ENCODE measurements around the gene GOLGA7B. TPM values are rescaled to one million over a fixed set of nuclear protein-coding genes. Genes with fewer than 3 reads are reported as not detected.

Gene GOLGA7B
- total RNA-seq, 2 donors from 2014 or later: 0.18 to 0.27 TPM

- peaks cover 5% of the 10 kb centered on the region for H3K4me1 ChIP-seq (ENCODE audit: control insufficient read depth, insufficient read depth, low read length)
- no peaks in the 10 kb centered on the region for H3K36me3 ChIP-seq (ENCODE audit: control insufficient read depth, insufficient read depth, low read length)
- TF ChIP-seq CTCF (conservative IDR thresholded peaks at IDR 0.05): no peak
- H3K4me1 Mint-ChIP-seq: peaks cover 16% of the 10 kb centered on the region
- H3K27me3 Mint-ChIP-seq (ENCODE audit: insufficient read depth): peaks cover 11% of the 10 kb centered on the region
- H3K9me3 Mint-ChIP-seq: no peaks in the 10 kb centered on the region
- DNase-seq: no peak
- no peak overlapping the region for H3K27ac Mint-ChIP-seq
- H3K36me3 Mint-ChIP-seq (ENCODE audit: low read depth): no peaks in the 10 kb centered on the region
- no peak overlapping the region for H3K27ac ChIP-seq (ENCODE audit: low read depth, low read length)
- no peak overlapping the region for H3K4me3 Mint-ChIP-seq
- H3K4me3 ChIP-seq (ENCODE audit: low read length): no peak overlapping the region
- 55 to 74% methylated on average over 2 to 5 of the region's 5 CpGs for WGBS, 2 experiments (ENCODE audit: insufficient coverage in 1 of 2, insufficient read length in 1 of 2)
- no peaks in the 10 kb centered on the region for H3K9me3 ChIP-seq (ENCODE audit: control insufficient read depth, low read length)
- H3K27me3 ChIP-seq (ENCODE audit: control insufficient read depth, insufficient read depth, low read length, poor library complexity, severe bottlenecking): no peaks in the 10 kb centered on the region
- H3K9ac ChIP-seq (ENCODE audit: extremely low read depth, low read length, poor library complexity, severe bottlenecking): no peak overlapping the region
These were observed 36.6 kb downstream of the GOLGA7B start for GRCh38 chr10:97886286-97886685.

DNA sequence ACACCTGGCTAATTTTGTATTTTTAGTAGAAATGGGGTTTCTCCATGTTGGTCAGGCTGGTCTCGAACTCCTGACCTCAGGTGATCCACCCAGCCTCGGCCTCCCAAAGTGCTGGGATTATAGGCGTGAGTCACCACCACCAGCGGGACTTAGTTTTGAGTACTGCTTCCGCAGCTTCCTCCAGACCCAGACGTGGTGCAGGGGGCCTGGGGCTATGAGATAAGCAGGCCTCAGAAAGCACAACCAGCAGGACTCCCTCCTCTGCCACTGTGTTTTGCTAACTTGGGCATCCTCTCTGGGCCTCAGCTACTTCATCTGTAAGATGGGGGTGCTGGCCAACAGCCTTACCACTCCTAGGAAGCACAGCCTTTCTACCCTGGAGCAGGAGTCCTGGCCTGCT is 37.8 kb downstream of the GOLGA7B start:
- H3K36me3 ChIP-seq (ENCODE audit: control insufficient read depth, insufficient read depth, low read length): no peaks in the 10 kb centered on the region
- H3K4me1 Mint-ChIP-seq: peaks cover 11% of the 10 kb centered on the region
- H3K27me3 Mint-ChIP-seq (ENCODE audit: insufficient read depth): peaks cover 9% of the 10 kb centered on the region
- no peaks in the 10 kb centered on the region for H3K9me3 ChIP-seq (ENCODE audit: control insufficient read depth, low read length)
- peaks cover 5% of the 10 kb centered on the region for H3K4me1 ChIP-seq (ENCODE audit: control insufficient read depth, insufficient read depth, low read length)
- H3K27me3 ChIP-seq (ENCODE audit: control insufficient read depth, insufficient read depth, low read length, poor library complexity, severe bottlenecking): no peaks in the 10 kb centered on the region
- TF ChIP-seq CTCF (conservative IDR thresholded peaks at IDR 0.05): no peak
- H3K9me3 Mint-ChIP-seq: no peaks in the 10 kb centered on the region
- DNase-seq: no peak
- no peak overlapping the region for H3K4me3 Mint-ChIP-seq
- no peak overlapping the region for H3K9ac ChIP-seq (ENCODE audit: extremely low read depth, low read length, poor library complexity, severe bottlenecking)
- H3K27ac ChIP-seq (ENCODE audit: low read depth, low read length): no peak overlapping the region
- H3K4me3 ChIP-seq (ENCODE audit: low read length): no peak overlapping the region
- no peak overlapping the region for H3K27ac Mint-ChIP-seq
- WGBS, 2 experiments (ENCODE audit: insufficient coverage in 1 of 2, insufficient read length in 1 of 2): 92 to 95% methylated on average over 2 to 6 of the region's 6 CpGs
- H3K36me3 Mint-ChIP-seq (ENCODE audit: low read depth): no peaks in the 10 kb centered on the region

- H3K4me1 ChIP-seq (ENCODE audit: control insufficient read depth, insufficient read depth, low read length): peaks cover 5% of the 10 kb centered on the region
- H3K4me3 Mint-ChIP-seq: no peak overlapping the region
- no peaks in the 10 kb centered on the region for H3K27me3 ChIP-seq (ENCODE audit: control insufficient read depth, insufficient read depth, low read length, poor library complexity, severe bottlenecking)
- peaks cover 4% of the 10 kb centered on the region for H3K27me3 Mint-ChIP-seq (ENCODE audit: insufficient read depth)
- 94 to 97% methylated on average over 6 to 7 of the region's 7 CpGs for whole genome bisulfite sequencing, 2 experiments (ENCODE audit: insufficient coverage in 1 of 2, insufficient read length in 1 of 2)
- no peak overlapping the region for H3K27ac ChIP-seq (ENCODE audit: low read depth, low read length)
- no peaks in the 10 kb centered on the region for H3K36me3 ChIP-seq (ENCODE audit: control insufficient read depth, insufficient read depth, low read length)
- H3K9ac ChIP-seq (ENCODE audit: extremely low read depth, low read length, poor library complexity, severe bottlenecking): no peak overlapping the region
- no peaks in the 10 kb centered on the region for H3K36me3 Mint-ChIP-seq (ENCODE audit: low read depth)
- H3K9me3 Mint-ChIP-seq: no peaks in the 10 kb centered on the region
- no peak for DNase-seq
- no peak overlapping the region for H3K4me3 ChIP-seq (ENCODE audit: low read length)
- no peaks in the 10 kb centered on the region for H3K9me3 ChIP-seq (ENCODE audit: control insufficient read depth, low read length)
- TF ChIP-seq CTCF (conservative IDR thresholded peaks at IDR 0.05): no peak
- no peak overlapping the region for H3K27ac Mint-ChIP-seq
- peaks cover 11% of the 10 kb centered on the region for H3K4me1 Mint-ChIP-seq
These were observed 38.5 kb downstream of the GOLGA7B start for GRCh38 chr10:97888134-97888533.

Measured in endodermal cell (in vitro differentiated cells).